GM10266 (cell line): Measurements from ENCODE around the gene USE1.

Experiments used
- DNase-seq: peaks from one replicate; pipeline ENCODE4 v3.0.0; 2012; ENCODE audit errors: extremely low spot score
- CTCF ChIP-seq: IDR thresholded peaks from 2 replicates; pipeline ENCODE4 v1.5.1; 2012; ENCODE audit warnings: mild to moderate bottlenecking, low read depth; ENCODE audit not compliant: control insufficient read depth, insufficient read depth; ENCODE audit errors: missing control alignments

USE1 gene

GRCh38 chr19:17243830-17244617 lies 28.9 kb downstream of the USE1 start:
- no peak for TF ChIP-seq CTCF

GRCh38 chr19:17244618-17245534 lies 29.7 kb downstream of the USE1 start:
- DNase-seq, result no peak
- no peak for TF ChIP-seq CTCF

More at GRCh38 chr19:17243830-17244617, 28.9 kb downstream of the USE1 start:
- DNase-seq, result no peak

GRCh38 chr19:17245535-17245984 lies 30.4 kb downstream of the USE1 start, which contains the start of gene NR2F6:
NR2F6 (minus strand) TSS chr19:17245919; CDS start chr19:17245220, 699 bp downstream.
- no peak for TF ChIP-seq CTCF
- no peak for DNase-seq

DNA sequence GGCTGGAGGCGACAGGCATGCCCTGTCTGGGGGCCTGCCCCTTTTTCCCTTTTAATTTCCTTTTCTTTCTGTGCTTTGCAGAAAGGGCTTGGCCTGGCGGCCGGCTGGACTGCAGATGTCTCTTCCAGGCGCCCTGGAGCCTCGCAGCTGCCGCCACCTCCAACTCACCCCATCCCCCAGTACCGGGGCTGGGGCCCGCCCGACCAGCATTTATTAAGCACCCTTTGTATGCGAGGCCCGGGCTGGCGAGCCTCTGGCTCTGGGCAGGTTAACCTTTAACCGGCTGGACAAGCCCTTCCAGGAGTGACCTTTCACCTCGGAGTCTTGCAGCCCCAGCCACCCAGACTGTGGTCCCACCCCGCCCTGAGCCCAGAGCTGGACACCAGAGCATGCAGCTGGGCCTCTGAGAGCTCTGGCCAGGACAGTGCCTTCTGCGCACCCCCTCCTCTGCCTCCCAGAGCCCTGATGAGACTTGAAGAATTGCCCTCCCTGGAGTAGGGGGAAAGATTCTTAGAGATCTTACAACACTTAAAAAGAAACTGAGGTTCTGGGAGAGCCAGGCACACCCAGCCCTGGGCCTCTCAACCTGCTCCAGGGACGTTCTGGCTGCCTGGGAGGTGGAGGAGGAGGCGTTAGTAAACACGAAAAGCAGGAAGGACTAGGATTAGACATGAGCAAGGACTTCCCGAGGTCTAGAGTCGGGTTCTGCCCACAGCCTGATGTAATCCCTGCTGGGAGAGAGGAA lies 31.7 kb downstream of the USE1 start:
- no peak for DNase-seq

GRCh38 chr19:17248011-17248776 lies 33.0 kb downstream of the USE1 start:
- TF ChIP-seq CTCF, result no peak

More for the DNA sequence above, 31.7 kb downstream of the USE1 start:
- no peak for TF ChIP-seq CTCF

GRCh38 chr19:17249887-17250548 lies 34.9 kb downstream of the USE1 start:
- TF ChIP-seq CTCF, result no peak
- DNase-seq, result no peak

More at GRCh38 chr19:17248011-17248776, 33.0 kb downstream of the USE1 start:
- DNase-seq, result no peak
